GM23338 (cell line): Measurements from ENCODE around the gene CAPS. TPM values are rescaled to one million over a fixed set of nuclear protein-coding genes. Genes with fewer than 3 reads are reported as not detected.

ENCODE experiments used
- ATAC-seq: fragments of 200-7000 bp; cut with Tn5 transposase; 3 replicates; pipeline ENCODE4 v1.9.1; 2020
- DNase-seq: peaks from one replicate; pipeline ENCODE4 v3.0.0-alpha.2; 2015; ENCODE audit warnings: low spot score
- H2AFZ ChIP-seq: fragments of 200-600 bp; sonication (generic); 2 replicates; pipeline ENCODE4 v1.8.0; 2016; ENCODE audit warnings: antibody characterized with exemption, mild to moderate bottlenecking, moderate library complexity
- H3F3A ChIP-seq: fragments of 200-600 bp; sonication (generic); replicated peaks from 2 replicates; pipeline ENCODE4 v1.8.0; 2017; ENCODE audit warnings: antibody characterized with exemption, mixed run types, low read depth
- H3K27ac ChIP-seq: fragments of 200-600 bp; sonication (generic); 2 replicates; pipeline ENCODE4 v1.6.1; 2016; ENCODE audit warnings: low read depth
- H3K27me3 ChIP-seq: fragments of 200-600 bp; sonication (generic); 2 replicates; pipeline ENCODE4 v1.8.0; 2016; ENCODE audit warnings: mild to moderate bottlenecking, mixed run types, moderate library complexity; ENCODE audit not compliant: insufficient read depth
- H3K36me3 ChIP-seq: fragments of 200-600 bp; sonication (generic); 2 replicates; pipeline ENCODE4 v1.8.0; 2016; ENCODE audit warnings: mild to moderate bottlenecking; ENCODE audit not compliant: insufficient read depth
- H3K4me1 ChIP-seq: fragments of 200-600 bp; sonication (generic); 2 replicates; pipeline ENCODE4 v1.8.0; 2016; ENCODE audit warnings: mild to moderate bottlenecking, moderate library complexity; ENCODE audit not compliant: insufficient read depth
- H3K4me2 ChIP-seq: fragments of 200-600 bp; sonication (generic); 2 replicates; pipeline ENCODE4 v1.7.1; 2017; ENCODE audit warnings: mixed run types
- H3K4me3 ChIP-seq: fragments of 200-600 bp; sonication (generic); 2 replicates; pipeline ENCODE4 v1.6.1; 2016; ENCODE audit warnings: mixed run types
- H3K79me2 ChIP-seq: fragments of 200-600 bp; sonication (generic); replicated peaks from 2 replicates; pipeline ENCODE4 v1.8.0; 2017; ENCODE audit warnings: mild to moderate bottlenecking; ENCODE audit not compliant: insufficient read depth
- H3K9me2 ChIP-seq: fragments of 200-600 bp; sonication (generic); 2 replicates; pipeline ENCODE4 v1.8.0; 2017; ENCODE audit not compliant: insufficient read depth
- H4K20me1 ChIP-seq: fragments of 200-600 bp; sonication (generic); replicated peaks from 2 replicates; pipeline ENCODE4 v1.8.0; 2017; ENCODE audit warnings: mild to moderate bottlenecking; ENCODE audit not compliant: insufficient read depth
- H3K27ac Mint-ChIP-seq: 2 replicates; pipeline ENCODE4 v1.8.0; 2020; ENCODE audit warnings: inconsistent platforms, mild to moderate bottlenecking, moderate library complexity, mixed read lengths
- H3K27me3 Mint-ChIP-seq: 3 replicates; pipeline ENCODE4 v1.8.0; 2022; ENCODE audit warnings: low read depth, mild to moderate bottlenecking, moderate library complexity, mixed read lengths, inconsistent platforms; ENCODE audit not compliant: insufficient read depth, poor library complexity
- H3K36me3 Mint-ChIP-seq: 3 replicates; pipeline ENCODE4 v1.8.0; 2021; ENCODE audit warnings: low read depth, mild to moderate bottlenecking, inconsistent platforms, moderate library complexity, mixed read lengths
- H3K4me1 Mint-ChIP-seq: 3 replicates; pipeline ENCODE4 v1.8.0; 2020; ENCODE audit warnings: mild to moderate bottlenecking, inconsistent platforms, mixed read lengths
- H3K4me3 Mint-ChIP-seq: 3 replicates; pipeline ENCODE4 v1.8.0; 2021; ENCODE audit warnings: moderate library complexity, mild to moderate bottlenecking, inconsistent platforms, mixed read lengths
- H3K9me3 Mint-ChIP-seq: 3 replicates; pipeline ENCODE4 v1.8.0; 2020; ENCODE audit warnings: moderate library complexity, mild to moderate bottlenecking, inconsistent platforms, mixed read lengths
- CTCF ChIP-seq, 2 experiments: fragments of 200-600 bp in 1 of 2; sonication (generic) in 1 of 2; conservative IDR thresholded peaks; 2 replicates each; pipeline versions ENCODE4 v1.5.1 to v1.6.1; 2016 to 2017; ENCODE audit warnings: antibody characterized with exemption in 2 of 2, low read depth in 2 of 2, mild to moderate bottlenecking in 2 of 2, moderate library complexity in 1 of 2
- EZH2 ChIP-seq: fragments of 200-600 bp; sonication (generic); IDR thresholded peaks from one replicate; pipeline ENCODE4 v1.8.0; 2017; ENCODE audit warnings: antibody characterized with exemption, mild to moderate bottlenecking, low read depth; ENCODE audit not compliant: unreplicated experiment
- EZH2phosphoT487 ChIP-seq: fragments of 200-600 bp; sonication (generic); IDR thresholded peaks from one replicate; pipeline ENCODE4 v1.8.1; 2018; ENCODE audit warnings: antibody characterized with exemption; ENCODE audit not compliant: unreplicated experiment
- JUNB ChIP-seq: IDR thresholded peaks from one replicate; pipeline ENCODE4 v1.6.1; 2016; ENCODE audit warnings: antibody characterized with exemption; ENCODE audit not compliant: unreplicated experiment
- POLR2AphosphoS5 ChIP-seq: IDR thresholded peaks from 2 replicates; pipeline ENCODE4 v1.6.1; 2016; ENCODE audit warnings: antibody characterized with exemption, low read depth
- ZNF331 ChIP-seq: fragments of 250-450 bp; sonication (Bioruptor Pico); IDR thresholded peaks from 2 replicates; pipeline ENCODE4 v1.5.0; 2020; ENCODE audit warnings: low read depth, mild to moderate bottlenecking, moderate library complexity
- ZNF462 ChIP-seq: fragments of 250-450 bp; sonication (Bioruptor Pico); IDR thresholded peaks from 2 replicates; pipeline ENCODE4 v1.5.0; 2020; ENCODE audit warnings: mild to moderate bottlenecking, moderate library complexity
- polyA plus RNA-seq: library from polyadenylated mRNA; unstranded; fragments of >200 nt; fragmentation: Nextera tagmentation; extraction: Ambion mirVana; gene quantifications from 2 replicates; pipeline ENCODE4 v1.2.1, GENCODE V29; 2016
- total RNA-seq: library from RNA; depleted of rRNA; stranded (reverse); fragments of >200 nt; shearing (Covaris generic); gene quantifications from 2 replicates; pipeline ENCODE4 v1.2.3, GENCODE V29; 2014

CAPS gene
- total and polyA plus RNA-seq, 2 experiments from 2014 or later, result 1.5 to 3.2 TPM

- no peak for DNase-seq
- peak overlapping the region; percentile 56; the same call in 1 of the 2 replicates for H3K27ac Mint-ChIP-seq
- Histone ChIP-seq H3K27me3 (no peaks in the 10 kb centered on the region), H3K4me1 (peaks cover 56% of the 10 kb centered on the region), H3K27ac (0 out of 2 replicates have a peak overlapping the region, but pooled peaks have one; percentile 76), H3K36me3 (peaks cover 6% of the 10 kb centered on the region), H4K20me1 (peaks cover 56% of the 10 kb centered on the region), H3K4me3 (no peak overlapping the region), H2AFZ (no peak overlapping the region), H3K4me2 (peak overlapping the region; percentile 36; the same call in 1 of the 2 replicates), H3K9me2 (no peaks in the 10 kb centered on the region), H3K79me2 (peaks cover 95% of the 10 kb centered on the region), H3F3A (0 out of 2 replicates have a peak, but pooled peaks cover 9% of the 10 kb centered on the region)
- H3K9me3 Mint-ChIP-seq, result no peaks in the 10 kb centered on the region
- H3K27me3 Mint-ChIP-seq, result peaks cover 28% of the 10 kb centered on the region
- TF ChIP-seq EZH2 (no peak), POLR2AphosphoS5 (no peak), EZH2phosphoT487 (no peak), ZNF331 (no peak), ZNF462 (CRISPR knock-in tag) (no peak), CTCF (conservative IDR thresholded peaks at IDR 0.05; ENCODE audit: low read depth in 2 of 2) (no peak), JUNB (no peak)
- H3K4me1 Mint-ChIP-seq, result peaks cover 81% of the 10 kb centered on the region
- H3K4me3 Mint-ChIP-seq, result no peak overlapping the region; the same call in 2 of the 3 replicates
- no peak for ATAC-seq
- peaks cover 34% of the 10 kb centered on the region for H3K36me3 Mint-ChIP-seq
Observed at GRCh38 chr19:5948752-5949564, 34.9 kb downstream of the CAPS start.
